IMR-90 (cell line): ENCODE results near the gene CAT. TPM values are rescaled to one million over a fixed set of nuclear protein-coding genes. Genes with fewer than 3 reads are reported as not detected.

Source experiments
- ATAC-seq: fragments of 200-7000 bp; cut with Tn5 transposase; 2 replicates; pipeline ENCODE4 v1.9.1; 2020; ENCODE audit warnings: low read depth, mild to moderate bottlenecking, moderate library complexity
- BruUV-seq: library from RNA; stranded (reverse); fragments of 400-500 nt; replicated peaks from 2 replicates; lab custom pipeline; 2021; lab: Mats Ljungman, UMichigan
- CTCF ChIA-PET: fragments of 300-600 bp; formaldehyde crosslinking; extraction: SDS; loops from one replicate; lab custom pipeline; 2021; ENCODE audit warnings: antibody characterized with exemption; lab: Yijun Ruan, JAX
- POLR2A ChIA-PET: fragments of 300-600 bp; sonication (Branson Sonifier 250); formaldehyde crosslinking; loops from one replicate; lab custom pipeline; 2022; ENCODE audit warnings: antibody characterized with exemption; ENCODE audit not compliant: unreplicated experiment; lab: Charles Lee
- DNase-seq: peaks from one replicate; pipeline ENCODE4 v3.0.0; 2013
- H2AFZ ChIP-seq: replicated peaks from 2 replicates; pipeline ENCODE3; 2013; ENCODE audit warnings: low read length, mild to moderate bottlenecking; ENCODE audit not compliant: poor library complexity
- H2AK5ac ChIP-seq: 2 replicates; pipeline ENCODE4 v1.6.1; 2013; ENCODE audit warnings: low read depth, low read length, inconsistent platforms
- H2AK9ac ChIP-seq: replicated peaks from 2 replicates; pipeline ENCODE3; 2013; ENCODE audit warnings: mild to moderate bottlenecking, low read depth, low read length, moderate library complexity; ENCODE audit not compliant: poor library complexity
- H2BK120ac ChIP-seq: 2 replicates; pipeline ENCODE4 v1.6.1; 2013; ENCODE audit warnings: low read depth, low read length, inconsistent platforms
- H2BK15ac ChIP-seq: 3 replicates; pipeline ENCODE4 v1.6.1; 2013; ENCODE audit warnings: low read depth, low read length, inconsistent platforms
- H2BK20ac ChIP-seq: 2 replicates; pipeline ENCODE4 v1.6.1; 2013; ENCODE audit warnings: low read depth, mild to moderate bottlenecking, inconsistent platforms, low read length, moderate library complexity
- H2BK5ac ChIP-seq: 2 replicates; pipeline ENCODE4 v1.6.1; 2013; ENCODE audit warnings: mild to moderate bottlenecking, low read depth, low read length, inconsistent platforms; ENCODE audit not compliant: poor library complexity, severe bottlenecking
- H3K14ac ChIP-seq: replicated peaks from 2 replicates; pipeline ENCODE4 v1.6.1; 2013; ENCODE audit warnings: low read depth, low read length, inconsistent platforms
- H3K18ac ChIP-seq: 2 replicates; pipeline ENCODE4 v1.6.1; 2013; ENCODE audit warnings: low read depth, low read length, control low read depth
- H3K23ac ChIP-seq: 2 replicates; pipeline ENCODE4 v1.6.1; 2013; ENCODE audit warnings: low read depth, low read length, inconsistent platforms
- H3K27ac ChIP-seq: 2 replicates; pipeline ENCODE4 v1.5.1; 2013; ENCODE audit warnings: mild to moderate bottlenecking, control low read depth, low read length; ENCODE audit not compliant: insufficient read depth
- H3K27me3 ChIP-seq: 2 replicates; pipeline ENCODE4 v1.6.1; 2013; ENCODE audit warnings: low read length; ENCODE audit not compliant: control insufficient read depth, insufficient read depth
- H3K36me3 ChIP-seq: 2 replicates; pipeline ENCODE4 v1.6.1; 2013; ENCODE audit warnings: low read length, mixed read lengths; ENCODE audit not compliant: control insufficient read depth, insufficient read depth
- H3K4ac ChIP-seq: 2 replicates; pipeline ENCODE4 v1.6.1; 2013; ENCODE audit warnings: low read depth, low read length, inconsistent platforms
- H3K4me1 ChIP-seq: 2 replicates; pipeline ENCODE4 v1.6.1; 2013; ENCODE audit warnings: low read length, mixed read lengths; ENCODE audit not compliant: control insufficient read depth, insufficient read depth
- H3K4me2 ChIP-seq: 2 replicates; pipeline ENCODE4 v1.6.1; 2013; ENCODE audit warnings: low read depth, mild to moderate bottlenecking, control low read depth, low read length, moderate library complexity
- H3K4me3 ChIP-seq: 2 replicates; pipeline ENCODE4 v1.5.1; 2013; ENCODE audit warnings: low read depth, mild to moderate bottlenecking, control low read depth, low read length, moderate library complexity; ENCODE audit not compliant: insufficient read depth
- H3K56ac ChIP-seq: 2 replicates; pipeline ENCODE4 v1.6.1; 2013; ENCODE audit warnings: low read length, inconsistent platforms; ENCODE audit not compliant: insufficient read depth; ENCODE audit errors: extremely low read depth
- H3K79me1 ChIP-seq, 2 experiments: 2 replicates each; pipeline ENCODE4 v1.6.1; 2013; ENCODE audit warnings: low read length in 2 of 2, inconsistent platforms in 1 of 2, low read depth in 1 of 2
- H3K9ac ChIP-seq: 2 replicates; pipeline ENCODE4 v1.6.1; 2013; ENCODE audit warnings: low read depth, low read length, control low read depth
- H3K9me1 ChIP-seq: 2 replicates; pipeline ENCODE4 v1.6.1; 2013; ENCODE audit warnings: low read length, inconsistent platforms; ENCODE audit not compliant: insufficient read depth
- H3K9me3 ChIP-seq: 2 replicates; pipeline ENCODE4 v1.6.1; 2013; ENCODE audit warnings: low read length; ENCODE audit not compliant: control insufficient read depth, insufficient read depth
- H4K20me1 ChIP-seq: 2 replicates; pipeline ENCODE4 v1.6.1; 2013; ENCODE audit warnings: low read length, inconsistent platforms; ENCODE audit not compliant: insufficient read depth
- H4K5ac ChIP-seq: 2 replicates; pipeline ENCODE4 v1.6.1; 2013; ENCODE audit warnings: mild to moderate bottlenecking, low read depth, low read length, control low read depth
- H4K8ac ChIP-seq, 2 experiments: 2 replicates each; pipeline ENCODE4 v1.6.1; 2013; ENCODE audit warnings: low read depth in 2 of 2, low read length in 2 of 2, control low read depth in 1 of 2, inconsistent platforms in 1 of 2
- H4K91ac ChIP-seq: 2 replicates; pipeline ENCODE4 v1.6.1; 2013; ENCODE audit warnings: low read depth, low read length, inconsistent platforms; ENCODE audit not compliant: insufficient read depth
- CTCF ChIP-seq: conservative IDR thresholded peaks from 2 replicates; pipeline ENCODE4 v1.5.1; 2012; ENCODE audit warnings: mild to moderate bottlenecking, low read depth, low read length, improper control_type of control experiment
- FOS ChIP-seq: fragments of 150-350 bp; IDR thresholded peaks from 2 replicates; pipeline ENCODE4 v1.6.1; 2016; ENCODE audit warnings: low read depth, low read length
- RAD21 ChIP-seq: IDR thresholded peaks from 2 replicates; pipeline ENCODE4 v1.6.1; 2012; ENCODE audit warnings: low read length, improper control_type of control experiment
- USF2 ChIP-seq: fragments of 150-350 bp; IDR thresholded peaks from 2 replicates; pipeline ENCODE4 v1.6.1; 2017; ENCODE audit warnings: mild to moderate bottlenecking, antibody characterized with exemption, low read length, low read depth
- WGBS, 2 experiments: methylation state at CpG; one replicate each; pipeline versions ENCODE4 v1.1.5 to v1.1.7; 2013; ENCODE audit warnings: missing lambda C conversion rate in 2 of 2; ENCODE audit not compliant: insufficient read length in 1 of 2; ENCODE audit errors: extremely low coverage in 2 of 2; 5-methylcytosine and 5-hydroxymethylcytosine counted together
- dilution Hi-C: fragments of 300-500 bp; cut with HindIII; formaldehyde crosslinking; loops from one replicate; pipeline ENCODE4 v1.14.3; 2018; ENCODE audit warnings: low sequenced_read_pairs; ENCODE audit not compliant: unreplicated experiment
- in situ Hi-C: fragments of 300-500 bp; cut with MboI; formaldehyde crosslinking; loops from 3 replicates; pipeline ENCODE4 v1.14.3; 2019; ENCODE audit warnings: low sequenced_read_pairs, inconsistent platforms, mixed read lengths
- intact Hi-C: fragments of 100-400 bp; cut with micrococcal nuclease; formaldehyde crosslinking; loops from 2 replicates; pipeline ENCODE4 v1.10.0; 2022
- polyA plus RNA-seq, 3 experiments: library from polyadenylated mRNA; depleted of rRNA; stranded (reverse); fragments of >200 nt; gene quantifications; 2 replicates each; pipeline ENCODE4 v1.2.3, GENCODE V29; 2012; ENCODE audit warnings: low replicate concordance in 1 of 3
- total RNA-seq: library from RNA; depleted of rRNA; stranded (reverse); fragments of >200 nt; gene quantifications from 2 replicates; pipeline ENCODE4 v1.2.3, GENCODE V29; 2012

The CAT gene
- total and polyA plus RNA-seq, 2 of the 4 experiments (the other 2 are of a cell fraction), result 52.5 to 80.5 TPM

GRCh38 chr11:34405079-34405858 is 33.5 kb upstream of the CAT start:
- Histone ChIP-seq H2AFZ (no peak overlapping the region), H3K9me1 (no peaks in the 10 kb centered on the region), H4K5ac (no peak overlapping the region), H3K18ac (no peak overlapping the region), H2BK20ac (no peak overlapping the region), H3K14ac (no peak overlapping the region), H2BK120ac (no peak overlapping the region), H3K4me2 (peak overlapping the region; percentile 70; the same call in 1 of the 2 replicates), H3K27me3 (peaks cover 26% of the 10 kb centered on the region), H4K8ac (no peak overlapping the region), H2BK5ac (no peak overlapping the region), H3K56ac (no peak overlapping the region), H3K23ac (no peak overlapping the region), H4K20me1 (no peaks in the 10 kb centered on the region), H4K91ac (no peak overlapping the region), H2AK5ac (no peak overlapping the region), H3K9me3 (no peaks in the 10 kb centered on the region), H2AK9ac (no peak overlapping the region), H3K4me1 (no peaks in the 10 kb centered on the region), H3K79me1 (no peaks in the 10 kb centered on the region), H2BK15ac (no peak overlapping the region), H3K4me3 (no peak overlapping the region), H3K4ac (no peak overlapping the region), H3K36me3 (no peaks in the 10 kb centered on the region), H3K27ac (no peak overlapping the region), H3K9ac (no peak overlapping the region)
- TF ChIP-seq USF2 (0 out of 2 replicates have a peak, but pooled peaks have one; percentile 37), CTCF (no peak), RAD21 (no peak), FOS (no peak)
- ChIA-PET CTCF (interaction anchor here (0.7 kb wide), 1 partner anchor 12 kb away, joined by 3 read pairs; no protein-coding TSS in a partner anchor), POLR2A (no interaction called here)
- intact Hi-C loops, result no loop called here
- BruUV-seq, result no TSS peak
- no peak; the same call in 1 of the 2 replicates for ATAC-seq
- WGBS, 2 experiments, result 20 to 93% methylated on average over 1 of the region's 7 CpGs
- in situ Hi-C loops, result no loop called here
- dilution Hi-C loops, result no loop called here
- no peak for DNase-seq
